NCI-H1436 (cell line): ENCODE data around the gene TRANK1.
"Not testable (repeated sequence)": the region's sequence is repeated elsewhere in the genome, so short reads cannot be mapped to it uniquely, and the experiment has no call there.

ENCODE experiments used
- DNase-seq: peaks from one replicate; lab custom pipeline; 2025; lab: John Stamatoyannopoulos, UW

The TRANK1 gene

GRCh38 chr3:36919439-36920160 lies 25.3 kb downstream of the TRANK1 start:
- DNase-seq = no peak

DNA sequence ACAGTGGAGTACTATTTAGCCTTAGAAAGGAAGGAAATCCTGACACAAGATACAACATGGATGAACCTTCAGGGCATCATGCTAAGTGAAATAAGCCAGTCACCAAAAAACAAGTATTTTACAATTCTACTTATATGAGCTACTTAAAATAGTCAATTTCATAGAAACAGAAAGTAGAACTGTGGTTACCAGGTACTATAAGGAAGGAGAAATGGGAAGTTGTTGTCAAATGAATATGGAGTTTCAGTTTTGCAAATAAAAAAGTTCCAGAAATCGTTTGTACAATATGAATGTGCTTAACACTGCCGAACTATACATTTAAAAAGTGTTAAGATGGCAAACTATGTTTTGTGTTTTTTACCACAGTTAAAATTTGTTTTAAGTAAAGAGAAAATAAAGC lies 26.8 kb downstream of the TRANK1 start:
- no peak for DNase-seq

GRCh38 chr3:36911990-36912804 lies 32.7 kb downstream of the TRANK1 start:
- no peak for DNase-seq

DNA sequence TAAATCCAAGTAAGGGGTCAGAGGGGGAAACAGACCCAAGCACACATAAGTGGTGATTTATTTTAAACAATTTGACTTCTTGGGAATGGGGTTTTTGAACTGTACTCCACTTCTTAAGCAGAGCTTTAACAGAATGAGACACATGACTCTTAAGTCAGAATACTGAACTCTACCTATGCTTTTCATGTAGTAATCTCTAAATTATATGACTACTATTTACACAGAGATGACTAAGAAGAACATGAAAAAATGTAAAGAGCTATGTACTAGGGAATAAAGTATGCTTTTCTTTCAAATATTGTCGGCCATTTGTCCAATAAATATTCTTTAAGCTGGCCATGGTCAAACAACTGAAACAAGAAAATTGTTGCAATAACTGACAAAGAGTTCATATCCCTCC lies 35.2 kb downstream of the TRANK1 start:
- DNase-seq = no peak

DNA sequence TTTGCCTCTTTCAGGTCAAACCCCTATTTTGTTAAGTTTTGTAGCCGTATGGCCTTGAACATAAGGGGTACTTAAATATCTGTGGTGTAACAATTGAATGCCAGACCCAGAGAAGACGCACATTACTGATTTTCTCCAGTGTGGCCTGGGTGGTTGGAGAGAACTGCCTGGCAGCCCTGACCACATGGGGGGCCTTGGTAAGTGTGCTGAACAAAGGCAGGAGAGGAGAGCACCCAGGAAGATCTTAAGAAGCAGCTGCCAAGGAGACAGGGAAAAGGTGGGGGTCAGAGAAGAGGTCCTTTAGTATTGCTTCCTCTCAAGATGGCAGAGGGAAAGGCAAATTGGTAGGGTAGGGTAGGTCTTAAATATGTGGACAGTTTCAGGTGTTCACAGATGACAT lies 35.7 kb downstream of the TRANK1 start:
- DNase-seq = no peak

GRCh38 chr3:36908647-36909180 lies 36.1 kb downstream of the TRANK1 start:
- DNase-seq = no peak

GRCh38 chr3:36907911-36908646 lies 36.8 kb downstream of the TRANK1 start:
- no peak for DNase-seq

DNA sequence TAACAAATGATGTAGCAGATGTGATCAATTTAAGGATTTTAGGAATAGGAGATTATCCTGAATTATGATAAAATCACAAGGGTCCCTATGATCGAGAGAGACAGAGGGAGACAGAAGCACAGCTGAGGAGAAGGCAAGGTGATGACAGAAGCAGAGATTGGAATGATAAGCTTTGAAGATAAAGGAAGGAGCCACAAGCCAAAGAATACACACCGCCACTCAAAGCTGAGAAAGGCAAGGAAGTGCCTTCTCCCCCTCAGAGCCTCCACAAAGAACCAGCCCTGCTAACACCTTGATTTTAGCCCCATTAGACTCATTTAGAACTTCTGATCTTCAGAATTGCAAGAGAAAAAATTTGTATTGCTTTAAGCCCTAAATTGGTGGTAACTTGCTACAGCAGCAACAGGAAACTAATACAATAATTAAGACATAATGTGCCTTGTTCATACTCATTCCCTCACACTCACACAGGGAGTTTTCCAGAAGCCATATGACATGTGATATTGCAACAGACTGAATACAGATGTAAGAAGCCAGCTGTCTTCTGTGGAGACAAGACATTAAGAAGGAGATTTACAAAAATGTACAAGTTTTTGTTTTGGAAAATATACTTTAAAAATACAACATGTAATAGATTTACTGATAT lies 38.2 kb downstream of the TRANK1 start:
- no peak for DNase-seq

- DNase-seq = no peak
These were observed 39.3 kb downstream of the TRANK1 start for GRCh38 chr3:36905545-36905944.

- no peak for DNase-seq
These were observed 40.2 kb downstream of the TRANK1 start for GRCh38 chr3:36904641-36905040.

DNA sequence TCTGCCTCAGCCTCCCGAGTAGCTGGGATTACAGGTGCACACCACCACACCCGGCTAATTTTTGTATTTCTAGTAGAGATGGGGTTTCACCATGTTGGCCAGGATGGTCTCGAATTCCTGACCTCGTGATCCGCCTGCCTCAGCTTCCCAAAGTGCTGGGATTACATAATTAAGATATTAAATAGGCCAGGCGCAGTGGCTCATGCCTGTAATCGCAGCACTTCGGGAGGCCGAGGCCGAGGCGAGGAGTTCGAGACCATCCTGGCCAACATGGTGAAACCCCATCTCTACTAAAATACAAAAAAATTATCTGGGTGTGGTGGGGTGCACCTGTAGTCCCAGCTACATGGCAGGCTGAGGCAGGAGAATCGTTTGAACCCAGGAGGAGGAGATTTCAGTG lies 40.8 kb downstream of the TRANK1 start:
- not testable (repeated sequence) for DNase-seq

DNA sequence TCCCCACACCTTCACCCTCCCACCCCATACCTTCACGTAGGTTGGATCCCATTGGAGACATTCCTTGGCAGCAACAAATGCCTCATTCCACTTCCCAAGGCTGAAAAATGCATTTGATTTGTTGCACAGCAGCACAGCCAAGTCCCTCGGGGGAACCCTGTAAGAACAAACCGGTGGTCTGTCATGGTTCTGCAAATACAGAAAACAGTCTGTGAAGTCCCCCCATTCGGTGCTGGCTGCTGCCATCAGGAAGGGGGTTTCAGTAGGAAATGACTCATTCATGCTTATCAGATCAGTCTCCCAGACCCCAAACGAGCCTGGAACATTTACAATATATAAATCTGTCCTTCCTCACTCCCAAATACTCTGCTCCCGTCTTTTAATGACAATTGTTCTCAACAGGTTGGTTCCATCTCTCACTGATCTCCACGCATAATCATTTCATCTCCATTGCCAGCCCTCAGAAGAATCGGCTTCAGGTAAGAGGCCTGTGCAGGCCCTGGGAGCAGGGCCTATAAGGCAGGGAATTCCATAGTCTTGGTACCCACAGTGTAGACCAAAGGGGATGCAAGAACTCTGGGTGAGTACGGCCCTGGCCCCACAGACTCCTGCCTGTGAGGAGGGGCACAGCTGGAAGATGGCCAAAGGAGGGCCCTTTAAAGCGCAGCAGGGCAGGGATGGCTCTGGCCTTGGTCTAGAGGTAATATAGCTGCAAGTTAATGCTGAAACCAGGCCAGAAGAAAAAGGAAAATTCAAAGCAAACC lies 41.6 kb downstream of the TRANK1 start:
- DNase-seq = no peak

DNA sequence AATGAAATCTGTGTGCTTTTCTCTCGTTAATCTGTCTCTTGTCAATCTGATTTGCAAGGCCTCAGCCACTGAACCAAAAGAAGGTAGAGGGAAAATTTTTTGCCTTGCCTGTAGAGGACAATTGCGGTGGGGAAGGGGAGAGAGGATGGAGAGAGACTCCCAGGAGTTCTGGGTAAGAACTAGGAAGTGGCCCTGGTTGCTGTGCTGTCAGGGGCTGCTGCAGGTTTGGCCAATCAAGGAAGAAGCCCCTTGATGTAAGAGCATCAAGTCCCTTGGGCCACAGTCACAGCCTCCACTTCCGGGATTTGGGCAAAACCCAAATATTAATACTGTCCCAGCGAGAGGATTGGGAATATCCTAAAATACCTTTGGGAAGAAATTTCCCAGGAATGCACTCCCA lies 43.3 kb downstream of the TRANK1 start:
- DNase-seq = no peak

GRCh38 chr3:36900474-36901443 lies 44.1 kb downstream of the TRANK1 start:
- no peak for DNase-seq

GRCh38 chr3:36895496-36896409 lies 49.1 kb downstream of the TRANK1 start:
- no peak for DNase-seq

GRCh38 chr3:36894914-36895313 lies 49.9 kb downstream of the TRANK1 start:
- no peak for DNase-seq

DNA sequence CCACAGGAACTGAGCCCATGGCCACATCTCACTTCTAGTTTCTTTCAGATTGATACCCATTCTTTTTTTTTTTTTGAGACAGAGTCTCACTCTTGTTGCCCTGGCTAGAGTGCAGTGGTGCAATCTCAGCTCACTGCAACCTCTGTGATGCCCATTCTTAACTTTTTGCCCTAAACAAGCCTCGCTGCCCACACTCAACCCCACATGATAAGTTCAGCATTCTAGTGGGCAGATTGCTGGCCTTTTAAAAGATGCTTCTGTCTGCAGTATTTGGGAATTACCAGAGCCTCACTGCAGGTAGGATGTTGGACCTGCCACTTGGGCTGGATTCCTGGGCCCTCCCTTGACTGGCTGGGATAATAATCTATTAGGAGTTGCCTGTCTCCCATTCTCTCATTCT lies 51.0 kb downstream of the TRANK1 start:
- DNase-seq = no peak

DNA sequence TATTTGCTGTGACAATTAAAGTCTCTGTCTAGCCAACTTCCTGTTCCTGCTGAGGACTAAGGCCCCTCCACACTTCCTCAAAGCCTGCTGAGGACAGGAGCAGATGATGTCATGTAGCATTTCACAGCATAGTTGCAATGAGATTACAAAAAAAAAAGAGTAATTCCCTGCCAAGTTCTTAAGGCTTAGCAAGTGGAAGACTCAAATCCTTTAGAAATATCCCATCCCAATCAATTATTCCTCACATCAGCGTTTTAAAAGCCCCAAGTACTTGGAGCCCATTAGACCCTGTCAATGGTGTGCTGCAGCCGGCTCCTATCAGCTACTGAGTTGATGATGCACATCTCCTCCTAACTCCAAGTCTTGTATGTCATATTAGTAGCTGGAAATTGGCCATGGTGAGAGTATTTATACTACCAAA lies 51.7 kb downstream of the TRANK1 start:
- DNase-seq = no peak
